Measurements from ENCODE around the gene HOXA10. TPM values are rescaled to one million over a fixed set of nuclear protein-coding genes. Genes with fewer than 3 reads are reported as not detected.
A peak's percentile ranks its signal among the peaks of the same experiment; 100 is the strongest.

The HOXA10 gene
- total and polyA plus RNA-seq, 8 donors, result 0.18 to 337 (median 0.92) TPM; not detected in 5

DNA sequence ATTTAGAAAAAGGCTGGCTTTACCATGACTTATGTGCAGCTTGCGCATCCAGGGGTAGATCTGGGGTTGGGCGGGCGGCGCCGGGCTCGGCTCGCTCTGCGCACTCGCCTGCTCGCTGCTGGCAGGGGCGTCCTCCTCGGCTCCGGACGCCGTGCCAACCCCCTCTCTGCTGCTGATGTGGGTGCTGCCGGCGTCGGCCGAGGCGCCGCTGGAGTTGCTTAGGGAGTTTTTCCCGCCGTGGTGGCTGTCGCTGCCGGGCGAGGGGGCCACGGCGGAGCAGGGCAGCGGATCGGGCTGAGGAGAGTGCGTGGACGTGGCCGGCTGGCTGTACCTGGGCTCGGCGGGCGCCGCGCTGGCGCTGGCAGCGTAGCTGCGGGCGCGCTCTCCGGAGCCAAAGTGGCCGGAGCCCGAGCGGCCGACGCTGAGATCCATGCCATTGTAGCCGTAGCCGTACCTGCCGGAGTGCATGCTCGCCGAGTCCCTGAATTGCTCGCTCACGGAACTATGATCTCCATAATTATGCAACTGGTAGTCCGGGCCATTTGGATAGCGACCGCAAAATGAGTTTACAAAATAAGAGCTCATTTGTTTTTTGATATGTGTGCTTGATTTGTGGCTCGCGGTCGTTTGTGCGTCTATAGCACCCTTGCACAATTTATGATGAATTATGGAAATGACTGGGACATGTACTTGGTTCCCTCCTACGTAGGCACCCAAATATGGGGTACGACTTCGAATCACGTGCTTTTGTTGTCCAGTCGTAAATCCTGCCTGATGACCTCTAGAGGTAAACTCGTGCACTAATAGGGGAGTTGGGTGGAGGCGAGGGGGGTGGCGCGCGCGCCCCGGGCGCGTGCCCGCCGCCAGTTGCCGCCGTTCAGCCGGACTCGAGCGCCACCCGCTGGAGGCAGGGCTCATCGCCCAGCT lies 30.8 kb downstream of the HOXA10 start, which contains the start of gene HOXA5:
Gene HOXA5 (minus strand): TSS at position 659 of the 927 bp plus-strand sequence. CDS start 74 bp downstream, at position 585.
- WGBS, 5 donors, result 12 to 36% (median 15%) methylated on average over 37 to 86 of the region's 86 CpGs
- intact Hi-C loops (cut with DNase I; ENCODE audit: low total_unique reads), result no loop called here
- H3K27me3 ChIP-seq, result peaks cover 0 to 94% (median 73%) of the 10 kb centered on the region in 3 donors

GRCh38 chr7:27142580-27143022 lies 31.5 kb downstream of the HOXA10 start:
- 7 to 24% (median 17%) methylated on average over 27 to 29 of the region's 29 CpGs for WGBS, 5 donors
- Histone ChIP-seq H3K36me3 (peaks cover 0 to 5% (median 0%) of the 10 kb centered on the region in 4 donors), H3K9me3 (peaks cover 0 to 21% (median 0%) of the 10 kb centered on the region in 4 donors), H3K4me3 (peak overlapping the region; percentile 54 to 67 (median 64)), H3K27ac (peak overlapping the region; percentile 87 to 99 (median 94)), H3K4me1 (peaks cover 4 to 36% (median 13%) of the 10 kb centered on the region in 4 donors), H3K27me3 (peaks cover 0 to 94% (median 67%) of the 10 kb centered on the region in 3 donors)
- no peak for DNase-seq
- intact Hi-C loops (cut with DNase I; ENCODE audit: low total_unique reads), result no loop called here
- no peak for TF ChIP-seq POLR2AphosphoS5 (IDR thresholded peaks at IDR 0.05)
- TF ChIP-seq, protein P1, sequence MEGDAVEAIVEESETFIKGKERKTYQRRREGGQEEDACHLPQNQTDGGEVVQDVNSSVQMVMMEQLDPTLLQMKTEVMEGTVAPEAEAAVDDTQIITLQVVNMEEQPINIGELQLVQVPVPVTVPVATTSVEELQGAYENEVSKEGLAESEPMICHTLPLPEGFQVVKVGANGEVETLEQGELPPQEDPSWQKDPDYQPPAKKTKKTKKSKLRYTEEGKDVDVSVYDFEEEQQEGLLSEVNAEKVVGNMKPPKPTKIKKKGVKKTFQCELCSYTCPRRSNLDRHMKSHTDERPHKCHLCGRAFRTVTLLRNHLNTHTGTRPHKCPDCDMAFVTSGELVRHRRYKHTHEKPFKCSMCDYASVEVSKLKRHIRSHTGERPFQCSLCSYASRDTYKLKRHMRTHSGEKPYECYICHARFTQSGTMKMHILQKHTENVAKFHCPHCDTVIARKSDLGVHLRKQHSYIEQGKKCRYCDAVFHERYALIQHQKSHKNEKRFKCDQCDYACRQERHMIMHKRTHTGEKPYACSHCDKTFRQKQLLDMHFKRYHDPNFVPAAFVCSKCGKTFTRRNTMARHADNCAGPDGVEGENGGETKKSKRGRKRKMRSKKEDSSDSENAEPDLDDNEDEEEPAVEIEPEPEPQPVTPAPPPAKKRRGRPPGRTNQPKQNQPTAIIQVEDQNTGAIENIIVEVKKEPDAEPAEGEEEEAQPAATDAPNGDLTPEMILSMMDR (IDR thresholded peaks at IDR 0.05), result no peak
- no peak for TF ChIP-seq POLR2A (IDR thresholded peaks at IDR 0.05)
- no peak for TF ChIP-seq EP300 (IDR thresholded peaks at IDR 0.05)

More for the DNA sequence above, 30.8 kb downstream of the HOXA10 start, which contains the start of gene HOXA5:
- Histone ChIP-seq H3K4me3 (peak within 1 kb of the TSS; percentile 54 to 67 (median 64)), H3K36me3 (peaks cover 0 to 5% (median 0%) of the 10 kb centered on the region in 4 donors), H3K27ac (peak within 1 kb of the TSS; percentile 87 to 99 (median 94)), H3K9me3 (peaks cover 0 to 26% (median 0%) of the 10 kb centered on the region in 4 donors), H3K4me1 (peaks cover 7 to 36% (median 19%) of the 10 kb centered on the region in 4 donors)
- peak; percentile 45 to 96 for DNase-seq
- TF ChIP-seq EP300 (IDR thresholded peaks at IDR 0.05), result peak; percentile 84
- peak; percentile 84 to 98 (median 87) for TF ChIP-seq POLR2AphosphoS5 (IDR thresholded peaks at IDR 0.05)
- TF ChIP-seq, protein P1 (IDR thresholded peaks at IDR 0.05), result peak in 5 of 7 experiments; percentile 30 to 76 (median 71)
- TF ChIP-seq POLR2A (IDR thresholded peaks at IDR 0.05), result peak in 1 of 4 donors; percentile 72

GRCh38 chr7:27141923-27142579 lies 32.1 kb downstream of the HOXA10 start:
- peak overlapping the region; percentile 87 to 99 (median 94) for H3K27ac ChIP-seq
- DNase-seq, result no peak
- H3K4me1 ChIP-seq, result peaks cover 0 to 37% (median 8%) of the 10 kb centered on the region in 4 donors
- TF ChIP-seq EP300 (IDR thresholded peaks at IDR 0.05) (no peak), POLR2A (IDR thresholded peaks at IDR 0.05) (no peak), POLR2AphosphoS5 (IDR thresholded peaks at IDR 0.05) (no peak)
- TF ChIP-seq, protein P1 (IDR thresholded peaks at IDR 0.05), result no peak
- peaks cover 0 to 5% (median 0%) of the 10 kb centered on the region in 4 donors for H3K36me3 ChIP-seq
- 31 to 42% (median 36%) methylated on average over 25 to 30 of the region's 30 CpGs for WGBS, 5 donors
- intact Hi-C loops (cut with DNase I; ENCODE audit: low total_unique reads), result no loop called here
- peaks cover 0 to 92% (median 64%) of the 10 kb centered on the region in 3 donors for H3K27me3 ChIP-seq
- H3K4me3 ChIP-seq, result peak overlapping the region; percentile 54 to 67 (median 64)
- peaks cover 0 to 16% (median 0%) of the 10 kb centered on the region in 4 donors for H3K9me3 ChIP-seq

Data from stomach (tissue), 9 donors.